Fibroblast of skin of left biceps (primary cell): ENCODE measurements around the gene ANKRD53.
A peak's percentile ranks its signal among the peaks of the same experiment; 100 is the strongest.

Experiments used
- DNase-seq, 2 experiments: peaks; one replicate each; pipeline ENCODE4 v3.0.0-alpha.2; 2013; ENCODE audit warnings: low read depth in 2 of 2

The ANKRD53 gene

DNA sequence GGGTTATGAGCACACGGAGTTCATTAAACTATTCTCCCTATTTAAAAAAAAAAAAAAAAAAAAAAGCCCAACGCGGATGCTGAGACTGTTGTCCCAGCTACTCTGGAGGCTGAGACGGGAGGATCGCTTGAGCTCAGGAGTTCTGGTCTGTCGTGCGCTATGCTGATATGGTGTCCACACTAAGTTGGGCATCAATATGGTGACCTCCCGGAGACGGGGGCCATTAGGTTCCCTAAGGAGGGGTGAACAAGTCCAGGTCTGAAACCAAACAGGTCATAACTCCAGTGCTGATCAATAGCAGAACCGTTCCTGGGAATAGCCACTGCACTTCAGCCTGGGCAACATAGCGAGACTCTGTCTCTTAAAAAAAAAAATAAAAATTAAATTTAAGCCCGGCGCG lies 12.9 kb upstream of the ANKRD53 start:
- no peak for DNase-seq

DNA sequence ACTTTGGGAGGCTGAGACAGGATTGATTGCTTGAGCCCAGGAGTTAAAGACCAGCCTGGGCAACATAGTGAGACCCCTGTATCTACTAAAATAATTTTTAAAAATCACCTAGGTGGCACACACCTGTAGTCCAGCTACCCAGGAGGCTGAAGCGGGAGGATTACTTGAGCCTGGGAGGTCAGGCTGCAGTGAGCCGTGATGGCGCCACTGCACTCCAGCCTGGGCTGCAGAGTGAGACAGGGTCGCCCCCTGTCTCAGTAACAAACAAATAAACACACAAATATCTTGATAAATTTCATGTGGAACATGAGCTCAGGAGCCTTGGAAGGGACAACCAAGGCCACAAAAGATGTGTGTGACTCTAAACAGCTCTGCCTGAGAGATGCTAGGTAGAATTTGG lies 11.7 kb upstream of the ANKRD53 start:
- no peak for DNase-seq

DNA sequence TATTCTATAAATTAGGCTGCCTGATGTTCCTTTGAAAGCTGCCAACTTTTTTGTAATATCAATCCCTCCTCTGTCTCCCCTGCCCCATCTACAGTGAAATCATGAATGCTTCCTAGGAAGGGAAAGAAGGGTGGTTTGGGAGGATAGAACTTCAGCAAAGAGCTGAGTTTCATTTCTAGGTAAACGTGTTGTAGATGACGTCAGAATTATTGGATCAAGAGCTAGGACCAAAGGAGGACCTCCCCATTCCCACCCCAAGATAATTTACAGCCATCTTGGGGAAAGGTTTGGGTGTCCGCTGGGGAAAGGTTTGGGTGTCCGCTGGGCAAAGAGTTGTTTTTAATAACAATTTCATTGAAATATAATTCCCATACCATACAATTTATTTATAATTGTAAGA lies 11.2 kb upstream of the ANKRD53 start:
- DNase-seq, result no peak

DNA sequence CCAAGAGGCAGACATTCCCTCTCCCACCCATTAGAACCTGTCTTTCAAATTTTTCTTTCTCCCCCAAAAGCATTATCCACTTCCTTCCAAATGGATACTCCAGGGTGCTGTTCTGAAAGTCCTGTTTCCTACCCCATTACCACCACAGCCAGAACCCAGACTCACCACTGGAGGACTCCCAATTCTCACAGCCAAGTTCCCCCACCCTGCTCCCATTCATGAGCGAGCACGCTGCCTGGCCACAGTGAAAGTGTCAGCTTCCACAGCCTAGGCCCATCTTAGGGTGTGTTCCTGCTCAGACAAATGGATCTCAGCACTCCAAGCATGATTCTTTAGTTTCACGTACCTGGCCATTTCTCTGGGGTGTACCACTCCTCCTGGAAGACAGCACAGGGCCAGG lies 3.8 kb upstream of the ANKRD53 start:
- no peak for DNase-seq

DNA sequence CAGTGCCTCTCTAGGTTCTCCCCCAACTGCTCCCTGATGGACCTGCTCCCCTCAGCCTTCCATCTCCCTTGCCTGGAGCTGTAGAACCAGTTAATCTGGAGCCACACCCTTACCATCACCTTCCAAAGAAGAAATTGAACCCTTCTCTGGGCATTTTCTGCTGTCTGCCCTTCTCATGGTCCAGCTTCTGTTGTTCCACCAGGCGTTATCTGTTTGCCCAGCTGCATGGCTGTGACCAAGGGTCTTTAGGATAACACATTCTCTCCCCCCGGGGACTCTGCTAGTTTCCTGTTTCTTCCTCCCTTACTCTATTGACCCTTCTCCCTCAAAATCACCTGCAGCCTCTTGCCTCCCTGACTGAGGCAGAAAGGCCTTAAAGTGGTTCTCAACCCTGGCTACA lies 3.2 kb upstream of the ANKRD53 start:
- no peak for DNase-seq

DNA sequence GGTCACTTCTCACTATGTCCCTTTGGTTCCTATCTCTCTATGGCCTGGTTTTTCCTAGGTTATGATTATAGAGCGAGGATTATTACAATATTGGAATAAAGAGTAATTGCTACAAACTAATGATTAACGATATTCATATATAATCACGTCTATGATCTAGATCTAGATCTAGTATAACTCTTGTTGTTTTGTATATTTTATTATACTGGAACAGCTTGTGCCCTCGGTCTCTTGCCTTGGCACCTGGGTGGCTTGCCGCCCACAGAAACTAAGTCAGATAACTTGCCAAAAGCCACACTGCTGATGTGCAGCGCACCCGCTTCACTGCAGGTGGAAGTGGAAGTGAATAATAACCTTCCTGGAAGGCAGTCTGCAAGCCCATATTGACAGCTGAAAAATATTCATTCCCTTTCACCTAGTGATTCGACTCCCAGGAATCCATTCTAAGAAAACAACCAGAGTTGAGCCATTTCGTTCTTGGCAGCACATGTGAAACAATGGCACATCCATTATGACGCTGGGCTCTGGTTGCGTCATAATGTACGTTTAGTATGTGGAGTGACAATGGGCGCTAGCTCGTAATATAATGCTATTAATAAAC lies 725 bp upstream of the ANKRD53 start:
- peak; percentile 45 to 53 for DNase-seq

DNA sequence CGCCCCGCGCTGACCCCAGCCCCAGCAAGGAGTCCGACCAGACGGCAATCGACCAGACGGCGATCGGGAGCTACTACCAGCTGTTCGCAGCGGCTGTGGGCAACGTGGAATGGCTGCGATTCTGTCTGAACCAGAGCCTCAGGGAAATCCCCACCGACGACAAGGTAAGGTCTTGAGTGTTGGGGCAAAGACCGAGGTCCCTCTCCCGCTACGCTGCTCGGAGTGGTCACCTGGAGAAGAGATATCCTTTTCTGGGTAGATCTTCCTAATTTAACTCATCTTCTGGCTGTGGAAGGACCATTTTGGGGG lies 704 bp downstream of the ANKRD53 start:
- DNase-seq, result no peak

DNA sequence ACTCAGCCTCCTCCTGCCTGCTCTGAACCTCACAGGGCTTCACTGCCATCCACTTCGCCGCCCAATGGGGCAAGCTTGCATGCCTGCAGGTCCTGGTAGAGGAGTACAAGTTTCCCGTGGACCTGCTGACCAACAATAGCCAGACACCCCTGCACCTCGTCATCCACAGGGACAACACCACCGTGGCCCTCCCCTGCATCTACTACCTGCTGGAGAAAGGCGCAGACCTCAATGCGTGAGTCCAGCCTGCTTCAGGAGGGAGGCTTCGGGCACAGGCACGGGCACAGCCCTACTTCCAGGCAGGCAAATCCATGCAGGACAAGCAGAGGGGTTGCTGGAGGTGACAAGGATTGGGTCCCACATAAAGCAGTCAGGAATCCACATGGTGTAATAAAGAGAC lies 1.2 kb downstream of the ANKRD53 start:
- no peak for DNase-seq

DNA sequence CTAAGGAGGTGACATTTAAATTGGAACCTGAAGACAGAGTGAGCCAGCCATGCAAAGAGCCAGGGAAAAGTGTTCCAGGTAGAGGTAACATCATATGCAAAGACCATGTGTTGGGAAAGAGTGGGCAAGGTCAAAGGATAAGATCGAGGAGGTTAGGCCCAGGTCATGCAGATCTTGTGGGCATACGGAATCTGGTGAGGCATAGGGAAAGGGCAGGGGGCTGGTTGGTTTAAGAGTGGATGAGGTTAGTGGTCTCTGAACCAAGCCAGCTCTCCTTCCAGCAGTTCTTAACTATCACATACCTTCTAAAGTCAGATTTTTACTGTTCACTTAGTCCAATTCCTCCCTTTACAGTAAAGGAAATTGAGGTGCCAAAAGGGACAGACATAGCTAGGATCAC lies 3.0 kb downstream of the ANKRD53 start:
- no peak for DNase-seq

DNA sequence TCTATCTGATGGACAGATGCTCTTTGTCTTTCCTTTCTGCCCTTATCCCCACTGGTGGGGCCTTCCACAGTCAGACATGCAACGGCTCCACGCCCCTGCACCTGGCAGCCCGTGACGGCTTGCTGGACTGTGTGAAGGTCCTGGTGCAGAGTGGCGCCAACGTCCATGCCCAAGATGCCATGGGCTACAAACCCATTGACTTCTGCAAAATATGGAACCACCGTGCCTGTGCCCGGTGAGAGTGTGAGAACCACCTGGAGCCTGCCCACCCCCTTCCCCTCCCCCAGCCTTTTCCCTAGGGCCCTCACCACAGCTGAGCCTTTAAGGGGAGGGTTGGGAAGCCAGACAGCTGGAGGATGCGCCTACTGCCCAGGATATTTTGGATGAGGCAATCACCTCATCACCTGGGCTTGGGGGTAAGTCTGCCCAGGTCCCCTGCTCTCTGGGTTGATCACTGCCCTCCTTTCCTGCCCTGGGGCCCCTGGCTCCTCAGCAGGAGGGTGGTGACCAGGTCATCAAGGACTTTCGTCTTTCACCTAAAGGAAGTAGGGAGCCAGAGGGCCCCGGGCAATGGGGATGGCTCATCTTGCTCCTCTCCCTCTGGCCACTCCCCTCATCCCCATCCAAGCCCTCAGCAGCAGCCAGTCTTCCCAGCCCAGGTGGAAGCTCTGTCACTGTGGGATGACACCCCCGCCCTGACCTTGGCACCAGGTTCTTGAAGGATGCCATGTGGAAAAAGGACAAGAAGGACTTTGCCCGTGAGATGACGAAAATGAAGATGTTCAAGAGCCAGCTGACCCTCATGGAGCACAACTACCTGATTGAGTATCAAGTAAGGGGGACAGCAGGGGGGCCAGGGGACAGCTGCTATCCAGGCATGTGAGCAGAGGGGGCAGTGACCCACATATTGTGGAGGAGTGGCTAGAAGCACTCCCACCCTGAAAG lies 3.7 kb downstream of the ANKRD53 start:
- no peak for DNase-seq

DNA sequence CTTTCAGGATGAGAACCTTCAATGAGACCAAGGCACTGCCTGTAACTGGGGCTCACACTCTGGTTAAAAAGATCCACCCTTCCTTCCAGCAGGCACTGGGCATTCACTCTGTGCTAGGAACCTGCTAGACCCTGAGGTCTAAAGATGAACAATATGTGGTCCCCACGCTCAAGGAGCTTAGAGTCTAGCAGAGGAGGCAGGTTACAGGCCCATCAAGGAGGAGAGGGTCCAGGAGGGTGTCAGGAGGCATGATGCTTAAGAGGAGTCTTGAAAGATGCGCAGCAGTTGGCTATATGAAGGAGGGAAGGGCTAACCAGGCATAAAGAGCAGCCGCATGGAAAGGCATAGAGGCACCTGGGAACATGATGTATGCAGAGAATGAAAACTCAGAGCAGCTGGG lies 4.5 kb downstream of the ANKRD53 start:
- no peak for DNase-seq

DNA sequence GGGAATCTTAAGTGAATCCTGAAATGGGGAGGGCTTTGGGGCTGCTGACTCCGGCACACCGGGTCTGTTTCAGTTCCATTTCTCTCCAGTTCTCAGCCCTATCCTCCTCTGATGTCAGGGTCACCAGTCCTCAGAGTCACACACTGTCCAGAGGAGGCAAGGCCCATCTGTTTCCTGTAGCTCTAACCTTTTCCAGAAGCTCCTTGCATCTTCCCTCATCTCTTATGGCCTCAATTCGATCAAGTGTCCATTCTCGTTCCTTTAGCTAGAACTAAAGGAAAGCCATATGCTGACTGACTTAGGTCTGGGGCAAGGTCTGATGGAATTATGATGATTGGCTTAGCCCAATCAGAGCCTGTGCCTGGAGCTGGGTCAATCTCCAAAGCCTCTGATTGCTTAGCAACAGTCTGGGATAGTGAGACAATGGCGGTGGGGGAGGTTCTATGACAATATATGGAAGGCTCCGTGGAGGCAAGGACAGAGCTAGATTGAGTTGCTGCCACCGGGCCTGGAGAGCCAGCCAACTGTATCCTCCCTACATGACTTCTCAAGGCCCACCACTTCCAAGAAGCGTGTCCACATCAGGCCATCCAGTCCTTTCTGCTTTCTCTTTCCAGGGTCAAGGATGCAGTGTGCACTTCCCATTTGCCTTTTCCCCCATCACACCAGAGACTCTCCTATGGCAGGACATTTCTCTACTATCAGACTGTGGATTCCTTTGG lies 5.2 kb downstream of the ANKRD53 start:
- no peak for DNase-seq

DNA sequence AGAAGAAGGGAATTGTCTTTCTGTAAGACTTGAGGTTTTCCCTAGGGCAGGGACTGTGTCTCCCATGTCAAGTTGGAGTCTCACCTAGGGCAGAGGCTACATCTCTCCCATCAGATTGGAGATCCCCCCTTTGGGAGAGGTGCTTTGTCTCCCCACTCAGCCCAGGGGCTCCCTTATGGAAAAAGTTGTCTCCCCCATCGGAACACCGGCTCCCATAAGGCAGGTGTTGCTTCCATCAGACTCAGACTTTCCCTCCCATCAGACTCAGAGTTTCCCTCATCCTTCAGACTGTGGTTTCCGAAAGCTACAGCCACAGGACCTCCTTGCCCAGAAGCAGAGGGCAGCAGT lies 5.8 kb downstream of the ANKRD53 start:
- no peak for DNase-seq

DNA sequence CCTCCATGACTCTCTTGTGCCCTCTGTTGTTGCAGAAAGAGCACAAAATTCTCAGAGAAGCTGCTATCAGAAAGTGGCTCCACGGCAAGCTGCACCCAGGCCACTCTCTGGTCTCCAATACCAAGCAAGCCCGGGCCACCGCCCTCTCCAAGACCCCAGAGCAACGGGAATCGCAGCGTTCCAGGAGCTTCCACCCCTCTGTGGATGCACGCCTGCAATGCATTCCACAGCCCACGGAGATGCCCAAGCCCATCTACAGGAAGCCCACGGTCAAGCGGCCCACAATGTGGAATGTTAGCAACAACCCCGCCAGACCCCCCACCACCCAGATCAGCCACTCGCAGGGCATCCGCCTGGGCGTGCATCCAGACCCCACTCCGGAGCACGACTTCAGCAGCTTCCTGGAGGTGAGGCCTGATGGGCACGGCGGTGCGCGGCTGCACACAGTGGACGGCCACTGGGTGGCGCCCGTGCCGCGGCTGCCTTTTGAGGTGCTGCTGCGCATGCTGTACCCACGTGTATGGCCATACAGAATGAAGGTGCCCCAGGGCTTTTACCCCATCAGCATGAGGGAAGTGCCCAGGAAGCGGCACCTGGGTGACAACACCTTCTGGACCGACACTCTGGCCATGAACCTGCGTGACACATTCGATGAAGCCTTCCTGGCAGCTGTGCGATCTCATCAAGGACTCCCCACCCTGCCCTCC lies 6.3 kb downstream of the ANKRD53 start:
- DNase-seq, result no peak

DNA sequence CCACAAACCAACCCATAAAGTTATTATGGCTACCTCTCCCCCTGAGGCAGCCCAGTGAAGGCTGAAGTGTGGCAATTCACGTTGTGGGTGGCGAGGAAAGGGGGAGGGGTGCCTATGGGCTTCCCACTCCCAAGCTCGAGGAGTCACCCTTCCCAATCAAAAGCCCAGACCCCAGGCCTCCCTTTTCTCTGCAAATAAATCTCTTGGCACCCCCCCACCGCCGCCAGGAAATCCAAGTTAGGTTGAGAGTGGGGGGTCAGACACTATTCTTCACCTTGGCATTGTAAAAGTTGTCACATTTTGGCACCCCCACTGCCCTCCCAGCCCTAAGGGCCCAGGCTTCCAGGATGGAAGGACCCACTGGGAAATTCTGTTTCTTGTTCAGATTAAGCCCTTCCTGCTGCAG lies 6.9 kb downstream of the ANKRD53 start:
- DNase-seq, result no peak

DNA sequence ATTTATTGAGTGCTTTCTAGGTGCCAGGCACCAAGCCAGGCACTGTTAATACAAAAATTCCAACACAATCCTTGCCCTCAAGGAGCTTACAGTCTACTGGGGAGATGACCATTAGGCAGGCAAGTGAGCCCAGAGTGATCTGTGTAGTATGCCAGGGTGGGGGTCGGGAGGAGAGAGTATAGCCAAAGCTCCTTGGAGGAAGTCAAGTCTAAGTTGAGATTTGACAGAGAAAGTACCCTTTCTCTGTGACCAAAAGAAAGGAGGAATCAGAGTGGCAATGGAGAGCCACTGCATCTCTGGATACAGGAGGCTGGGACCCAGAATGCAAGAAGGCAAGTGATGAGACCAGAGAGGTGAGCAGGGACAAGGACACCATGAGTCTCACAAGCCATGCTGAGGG lies 7.5 kb downstream of the ANKRD53 start:
- no peak for DNase-seq

DNA sequence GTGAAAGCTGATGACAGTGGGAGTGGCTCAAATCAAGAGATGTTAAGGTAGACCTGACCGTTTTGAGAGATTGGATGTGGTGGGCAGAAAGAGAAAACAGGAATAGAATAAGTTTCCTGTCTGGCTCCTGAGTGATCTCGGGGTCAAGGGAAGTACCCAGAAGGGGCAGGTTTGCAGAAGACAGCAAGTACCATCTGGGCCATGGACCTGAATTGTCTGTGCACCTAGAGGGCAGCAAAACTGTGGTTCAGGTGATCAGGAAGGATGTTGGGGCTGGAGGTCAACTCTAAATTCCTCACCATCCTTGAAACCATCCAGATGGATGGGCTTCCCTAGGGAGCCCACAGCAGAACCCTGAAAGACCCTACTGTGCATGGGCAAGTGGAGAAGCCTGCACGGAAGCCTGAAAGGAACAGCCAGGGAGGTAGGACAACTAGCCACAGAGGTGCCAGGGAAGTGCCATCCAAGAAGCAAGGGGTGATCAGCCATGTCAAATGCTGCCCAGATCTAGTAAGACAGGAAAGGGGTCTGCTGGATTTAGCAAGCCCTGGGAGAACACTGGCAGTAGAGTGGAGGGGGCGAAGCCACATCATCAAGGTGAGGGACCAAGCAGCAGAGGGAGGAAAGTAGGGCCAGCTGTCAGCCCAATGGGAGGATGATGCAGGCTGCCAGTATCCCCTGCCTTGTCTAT lies 8.2 kb downstream of the ANKRD53 start:
- DNase-seq, result no peak

DNA sequence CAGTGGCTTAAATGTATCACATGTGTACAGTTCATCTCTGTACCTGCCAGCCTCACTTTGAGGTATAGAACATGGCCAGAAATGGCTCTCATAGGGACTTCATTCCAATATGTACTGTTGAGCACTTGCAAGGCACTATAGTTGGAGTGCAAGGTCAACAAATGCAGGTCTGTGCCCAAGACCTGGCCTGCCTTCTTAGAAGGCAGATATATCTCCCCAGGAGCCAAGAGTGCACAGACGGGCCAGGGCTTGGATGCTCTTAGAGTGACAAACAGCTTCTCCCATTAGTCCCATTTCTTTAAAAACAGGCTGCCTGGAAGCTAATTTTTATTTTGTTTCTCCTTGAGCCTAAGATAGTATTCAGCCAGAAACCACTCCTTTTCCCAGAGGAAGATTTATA lies 9.0 kb downstream of the ANKRD53 start:
- DNase-seq, result no peak

DNA sequence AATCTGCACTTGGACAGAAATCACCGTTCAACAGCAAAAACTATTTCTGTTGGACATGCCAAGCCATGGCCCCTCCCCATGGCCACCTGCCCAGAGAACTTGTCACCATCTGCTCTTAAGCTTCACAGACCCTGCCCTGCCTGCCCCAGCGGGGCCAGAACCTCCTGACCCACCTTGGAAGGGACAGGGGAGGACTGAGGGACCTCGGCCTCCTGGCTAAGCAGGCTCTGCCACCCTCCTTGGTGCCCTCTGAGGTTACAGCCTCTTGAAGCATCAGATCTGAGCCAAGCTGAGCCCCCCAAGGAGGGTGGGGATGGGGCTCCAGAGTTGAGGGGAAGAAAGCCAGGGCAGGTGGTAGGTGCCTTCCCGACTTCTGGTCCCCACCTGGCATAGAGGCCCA lies 9.7 kb downstream of the ANKRD53 start:
- DNase-seq, result no peak

DNA sequence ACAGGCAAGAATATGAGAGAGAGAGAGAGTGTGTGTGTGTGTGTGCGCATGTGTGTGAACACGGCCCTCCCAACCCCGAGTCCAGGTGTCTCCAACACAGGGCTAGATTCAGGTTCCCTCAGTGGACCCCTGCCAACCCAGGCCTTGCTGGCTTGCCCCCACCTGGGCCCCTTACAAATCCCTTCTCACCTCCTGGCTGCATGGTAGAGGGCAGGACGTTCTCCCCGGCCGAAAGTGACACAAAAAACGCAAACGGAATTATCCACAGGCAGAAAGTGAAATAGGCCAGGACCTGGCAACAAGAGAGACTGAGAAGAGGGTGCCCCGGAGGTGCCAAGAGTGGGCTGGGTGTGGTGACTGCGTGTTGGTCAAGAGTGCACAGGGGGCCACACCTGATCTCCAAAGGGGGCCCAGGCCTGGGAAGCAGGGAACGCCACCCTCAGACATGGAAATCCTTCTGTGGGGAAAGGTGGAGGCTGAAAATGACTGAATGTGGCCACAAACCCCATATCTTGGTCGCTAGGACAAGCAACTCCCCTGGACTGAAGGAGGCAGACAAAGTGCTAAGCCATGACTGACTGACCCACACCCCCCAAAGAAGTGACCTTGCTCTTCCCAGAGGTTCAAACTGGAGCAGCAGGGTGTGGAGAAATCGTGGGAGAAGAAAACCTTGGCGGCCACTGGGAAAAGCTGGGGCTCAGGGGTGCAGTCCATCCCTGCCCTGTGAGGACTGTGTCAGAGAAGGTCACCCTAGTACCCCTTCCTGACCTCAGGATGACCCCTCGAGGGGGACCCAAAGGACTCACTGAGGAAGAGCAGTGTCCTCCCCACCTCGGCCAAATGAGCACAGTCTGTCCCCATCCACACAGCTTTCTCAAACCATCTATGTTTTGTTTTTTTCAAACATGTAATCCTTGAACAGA lies 10.6 kb downstream of the ANKRD53 start:
- no peak for DNase-seq

DNA sequence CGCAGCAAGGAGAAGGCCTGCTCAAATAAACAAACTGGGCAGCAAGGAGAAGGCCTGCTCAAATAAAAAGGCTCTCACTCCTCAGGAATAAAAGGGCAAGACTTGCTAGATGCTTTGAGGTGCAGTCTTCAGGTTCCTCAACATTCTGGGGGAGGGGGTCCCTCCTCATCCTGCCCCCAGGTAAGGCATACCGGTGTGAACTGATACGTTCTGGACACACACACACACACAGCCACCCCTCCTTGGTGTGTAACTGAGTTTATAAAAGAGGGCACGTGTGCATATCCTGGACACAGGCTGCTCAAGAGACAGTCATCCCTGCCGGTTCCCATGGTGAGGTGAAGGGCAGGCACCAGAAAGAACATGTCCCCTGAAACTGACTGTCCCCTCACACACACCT lies 11.8 kb downstream of the ANKRD53 start:
- no peak for DNase-seq
